SU-DHL-6 (cell line): ENCODE data around the gene PRKAG1.

Experiments
- EZH2phosphoT487 ChIP-seq: fragments of 200-600 bp; sonication (generic), shearing (Covaris generic); conservative IDR thresholded peaks from 2 replicates; pipeline ENCODE4 v1.6.1; 2018; ENCODE audit warnings: mild to moderate bottlenecking, antibody characterized with exemption, low read length, moderate library complexity, mixed read lengths
- TF ChIP-seq, protein P1 (sequence below): fragments of 200-600 bp; sonication (generic); IDR thresholded peaks from one replicate; pipeline ENCODE4 v1.5.1; 2017; ENCODE audit warnings: antibody characterized with exemption, mild to moderate bottlenecking, low read length, moderate library complexity; ENCODE audit not compliant: insufficient read depth, poor library complexity, severe bottlenecking

DNA sequence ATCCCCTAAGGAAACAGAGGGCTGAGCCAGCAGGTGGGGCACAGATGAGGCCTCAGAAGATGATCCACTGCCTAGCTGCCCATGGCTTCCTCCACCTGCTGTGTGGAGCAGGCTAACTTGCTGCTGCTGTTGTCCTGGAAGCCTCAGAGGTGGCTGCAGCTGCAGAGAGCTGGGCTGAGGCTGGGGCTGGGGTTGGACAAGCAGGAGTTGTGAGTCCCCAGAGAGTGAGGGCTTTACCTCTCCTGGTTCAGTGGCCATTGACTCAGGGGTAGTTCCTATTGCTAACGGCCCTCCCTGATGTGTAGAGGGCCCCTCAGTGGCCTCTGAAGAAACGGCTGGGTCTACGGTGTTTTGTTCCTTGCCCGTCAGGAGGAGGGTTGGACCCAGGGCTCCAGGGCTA is 13.7 kb upstream of the PRKAG1 start:
- TF ChIP-seq, protein P1, sequence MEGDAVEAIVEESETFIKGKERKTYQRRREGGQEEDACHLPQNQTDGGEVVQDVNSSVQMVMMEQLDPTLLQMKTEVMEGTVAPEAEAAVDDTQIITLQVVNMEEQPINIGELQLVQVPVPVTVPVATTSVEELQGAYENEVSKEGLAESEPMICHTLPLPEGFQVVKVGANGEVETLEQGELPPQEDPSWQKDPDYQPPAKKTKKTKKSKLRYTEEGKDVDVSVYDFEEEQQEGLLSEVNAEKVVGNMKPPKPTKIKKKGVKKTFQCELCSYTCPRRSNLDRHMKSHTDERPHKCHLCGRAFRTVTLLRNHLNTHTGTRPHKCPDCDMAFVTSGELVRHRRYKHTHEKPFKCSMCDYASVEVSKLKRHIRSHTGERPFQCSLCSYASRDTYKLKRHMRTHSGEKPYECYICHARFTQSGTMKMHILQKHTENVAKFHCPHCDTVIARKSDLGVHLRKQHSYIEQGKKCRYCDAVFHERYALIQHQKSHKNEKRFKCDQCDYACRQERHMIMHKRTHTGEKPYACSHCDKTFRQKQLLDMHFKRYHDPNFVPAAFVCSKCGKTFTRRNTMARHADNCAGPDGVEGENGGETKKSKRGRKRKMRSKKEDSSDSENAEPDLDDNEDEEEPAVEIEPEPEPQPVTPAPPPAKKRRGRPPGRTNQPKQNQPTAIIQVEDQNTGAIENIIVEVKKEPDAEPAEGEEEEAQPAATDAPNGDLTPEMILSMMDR, result no peak
- no peak for TF ChIP-seq EZH2phosphoT487
